ENCODE measurements around the gene GRK3.

DNA sequence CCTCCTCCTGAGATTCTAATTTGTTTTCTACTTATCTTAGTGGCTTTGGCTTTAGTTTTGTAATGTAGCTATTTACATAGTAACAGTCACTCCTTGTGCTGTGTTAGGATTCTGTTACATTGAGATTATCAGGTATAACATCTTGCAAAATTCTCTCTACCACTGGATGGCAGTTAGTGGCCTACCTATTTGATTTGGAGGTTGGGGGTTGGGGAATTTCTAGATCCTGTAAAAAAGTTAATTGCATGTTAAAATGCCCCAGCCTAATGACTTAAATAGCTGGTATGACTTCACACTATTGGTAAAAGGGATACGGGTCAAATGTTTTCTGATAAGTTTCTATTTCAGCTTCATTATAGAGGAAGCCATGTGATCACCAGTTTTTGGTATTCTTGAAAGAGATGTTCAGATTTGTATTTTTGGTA, 2.8 kb downstream of the GRK3 start:
- no peak for TF ChIP-seq POLR2A (IDR thresholded peaks at IDR 0.05)
- TF ChIP-seq, protein P1, sequence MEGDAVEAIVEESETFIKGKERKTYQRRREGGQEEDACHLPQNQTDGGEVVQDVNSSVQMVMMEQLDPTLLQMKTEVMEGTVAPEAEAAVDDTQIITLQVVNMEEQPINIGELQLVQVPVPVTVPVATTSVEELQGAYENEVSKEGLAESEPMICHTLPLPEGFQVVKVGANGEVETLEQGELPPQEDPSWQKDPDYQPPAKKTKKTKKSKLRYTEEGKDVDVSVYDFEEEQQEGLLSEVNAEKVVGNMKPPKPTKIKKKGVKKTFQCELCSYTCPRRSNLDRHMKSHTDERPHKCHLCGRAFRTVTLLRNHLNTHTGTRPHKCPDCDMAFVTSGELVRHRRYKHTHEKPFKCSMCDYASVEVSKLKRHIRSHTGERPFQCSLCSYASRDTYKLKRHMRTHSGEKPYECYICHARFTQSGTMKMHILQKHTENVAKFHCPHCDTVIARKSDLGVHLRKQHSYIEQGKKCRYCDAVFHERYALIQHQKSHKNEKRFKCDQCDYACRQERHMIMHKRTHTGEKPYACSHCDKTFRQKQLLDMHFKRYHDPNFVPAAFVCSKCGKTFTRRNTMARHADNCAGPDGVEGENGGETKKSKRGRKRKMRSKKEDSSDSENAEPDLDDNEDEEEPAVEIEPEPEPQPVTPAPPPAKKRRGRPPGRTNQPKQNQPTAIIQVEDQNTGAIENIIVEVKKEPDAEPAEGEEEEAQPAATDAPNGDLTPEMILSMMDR (IDR thresholded peaks at IDR 0.05), result no peak

All from thyroid gland (tissue), 4 donors.